HEK293 (cell line): Measurements from ENCODE around the gene PRKD3.

ENCODE experiments used
- CTCF ChIA-PET: fragments of 350-600 bp; formaldehyde crosslinking; extraction: SDS; loops from one replicate; lab custom pipeline; 2021; ENCODE audit warnings: antibody characterized with exemption; lab: Yijun Ruan, JAX
- POLR2A ChIA-PET: fragments of 300-600 bp; formaldehyde crosslinking; extraction: SDS; loops from one replicate; lab custom pipeline; 2020; ENCODE audit warnings: antibody characterized with exemption, inconsistent platforms; lab: Yijun Ruan, JAX
- H3K27ac ChIP-seq: fragments of 200-500 bp; sonication (Bioruptor generic); 2 replicates; pipeline ENCODE4 v1.5.1; 2014; ENCODE audit warnings: low read depth, low read length, control low read depth, inconsistent platforms; ENCODE audit errors: extremely low read depth
- H3K36me3 ChIP-seq, 2 experiments: fragments of 200-500 bp in 1 of 2; sonication (Bioruptor generic) in 1 of 2; 1 replicate in 1 of 2; 2 replicates in 1 of 2; pipeline ENCODE4 v1.5.1; 2014 to 2017; ENCODE audit warnings: inconsistent platforms in 2 of 2, low read length in 2 of 2; ENCODE audit not compliant: control insufficient read depth in 2 of 2, insufficient read depth in 1 of 2
- H3K4me1 ChIP-seq: fragments of 200-500 bp; sonication (Bioruptor generic); 2 replicates; pipeline ENCODE4 v1.5.1; 2014; ENCODE audit warnings: mild to moderate bottlenecking, low read length, inconsistent platforms; ENCODE audit not compliant: control insufficient read depth, insufficient read depth
- H3K4me3 ChIP-seq: 2 replicates; pipeline ENCODE4 v1.5.1; 2011; ENCODE audit warnings: low read depth, mild to moderate bottlenecking, control low read depth, low read length, moderate library complexity
- H3K9me3 ChIP-seq: fragments of 200-500 bp; sonication (Bioruptor generic); 2 replicates; pipeline ENCODE4 v1.5.1; 2014; ENCODE audit warnings: low read depth, low read length, inconsistent platforms; ENCODE audit not compliant: control insufficient read depth, insufficient read depth
- KLF1 ChIP-seq: fragments of 450-650 bp; formaldehyde crosslinking; IDR thresholded peaks from 2 replicates; pipeline ENCODE4 v1.5.1; 2016; ENCODE audit warnings: missing biosample characterization, missing genetic modification characterization
- OSR2 ChIP-seq: fragments of 450-650 bp; formaldehyde crosslinking; IDR thresholded peaks from 2 replicates; pipeline ENCODE4 v1.5.1; 2016; ENCODE audit warnings: missing biosample characterization, missing genetic modification characterization
- SP7 ChIP-seq: fragments of 450-650 bp; formaldehyde crosslinking; IDR thresholded peaks from 2 replicates; pipeline ENCODE4 v1.5.1; 2016; ENCODE audit warnings: missing biosample characterization, missing genetic modification characterization
- ZBTB17 ChIP-seq: fragments of 450-650 bp; formaldehyde crosslinking; IDR thresholded peaks from 2 replicates; pipeline ENCODE4 v1.5.1; 2016; ENCODE audit warnings: missing biosample characterization, missing genetic modification characterization
- ZFP37 ChIP-seq: fragments of 450-650 bp; formaldehyde crosslinking; IDR thresholded peaks from 2 replicates; pipeline ENCODE4 v1.5.1; 2016; ENCODE audit warnings: missing biosample characterization, missing genetic modification characterization
- ZNF16 ChIP-seq: fragments of 450-650 bp; formaldehyde crosslinking; IDR thresholded peaks from 2 replicates; pipeline ENCODE4 v1.5.1; 2016; ENCODE audit warnings: low read depth, missing biosample characterization, missing genetic modification characterization
- ZNF341 ChIP-seq: fragments of 450-650 bp; formaldehyde crosslinking; IDR thresholded peaks from 2 replicates; pipeline ENCODE4; 2016; ENCODE audit warnings: low read depth, missing biosample characterization, missing genetic modification characterization
- ZNF558 ChIP-seq: fragments of 450-650 bp; formaldehyde crosslinking; IDR thresholded peaks from 2 replicates; pipeline ENCODE4 v1.5.1; 2016; ENCODE audit warnings: missing biosample characterization, missing genetic modification characterization
- ZNF596 ChIP-seq: fragments of 450-650 bp; IDR thresholded peaks from 2 replicates; pipeline ENCODE4 v1.5.0; 2018; ENCODE audit warnings: missing biosample characterization, mild to moderate bottlenecking, missing genetic modification characterization, moderate library complexity
- ZNF600 ChIP-seq: fragments of 450-650 bp; formaldehyde crosslinking; IDR thresholded peaks from 2 replicates; pipeline ENCODE4 v1.5.1; 2016; ENCODE audit warnings: missing biosample characterization, missing genetic modification characterization
- ZNF670 ChIP-seq: fragments of 450-650 bp; formaldehyde crosslinking; IDR thresholded peaks from 2 replicates; pipeline ENCODE4 v1.5.1; 2016; ENCODE audit warnings: missing biosample characterization, missing genetic modification characterization, low read depth
- TF ChIP-seq, protein P1 (sequence below): fragments of 450-650 bp; formaldehyde crosslinking; IDR thresholded peaks from 2 replicates; pipeline ENCODE4 v1.5.1; 2017; ENCODE audit warnings: missing biosample characterization, missing genetic modification characterization
- TF ChIP-seq, protein P2 (sequence below): IDR thresholded peaks from 2 replicates; pipeline ENCODE4 v1.6.1; 2011; ENCODE audit warnings: mild to moderate bottlenecking, low read depth, low read length, borderline replicate concordance
- TF ChIP-seq, protein P3 (sequence below): sonication (generic); formaldehyde crosslinking; IDR thresholded peaks from 2 replicates; pipeline ENCODE4 v1.8.1; 2022; ENCODE audit warnings: mild to moderate bottlenecking, moderate library complexity, missing genetic modification reagents
- TF ChIP-seq, protein P4 (sequence below): fragments of 450-650 bp; formaldehyde crosslinking; IDR thresholded peaks from 2 replicates; pipeline ENCODE4 v1.5.0; 2017; ENCODE audit warnings: missing biosample characterization, missing genetic modification characterization, borderline replicate concordance
- TF ChIP-seq, protein P5 (sequence below): fragments of 450-650 bp; formaldehyde crosslinking; IDR thresholded peaks from 2 replicates; pipeline ENCODE4 v1.5.1; 2016; ENCODE audit warnings: missing biosample characterization, missing genetic modification characterization
- TF ChIP-seq, protein P6 (sequence below): fragments of 450-650 bp; formaldehyde crosslinking; IDR thresholded peaks from 2 replicates; pipeline ENCODE4 v1.5.1; 2016; ENCODE audit warnings: missing biosample characterization, missing genetic modification characterization

The PRKD3 gene

DNA sequence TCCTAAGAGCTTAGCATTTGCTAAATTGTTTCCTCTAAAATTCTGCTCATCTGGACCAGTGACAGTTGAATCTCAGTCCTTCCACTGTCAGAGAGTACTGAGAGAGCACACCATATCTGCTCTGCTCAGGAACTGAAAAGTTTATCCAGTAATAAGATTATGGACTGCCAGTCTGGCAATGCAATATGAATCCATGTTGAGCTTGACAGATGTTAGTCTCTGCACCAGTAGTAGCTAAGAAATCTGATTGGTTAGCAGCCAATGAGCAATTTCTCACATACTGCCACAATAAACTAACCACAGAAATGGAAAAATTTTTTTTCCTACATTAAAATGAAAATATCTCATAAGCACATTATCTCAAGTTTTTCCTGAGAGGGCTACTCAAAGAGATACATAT, 2.3 kb downstream of the PRKD3 start:
- Histone ChIP-seq H3K36me3 (no peaks in the 10 kb centered on the region), H3K4me1 (peaks cover 28% of the 10 kb centered on the region), H3K4me3 (peak overlapping the region; percentile 13; the same call in 1 of the 2 replicates), H3K27ac (no peak overlapping the region), H3K9me3 (no peaks in the 10 kb centered on the region)
- ChIA-PET CTCF (interaction anchor here (0.6 to 1.3 kb wide), 7 partner anchors 10 to 1261 kb away, joined by 3 to 6 read pairs (median 3); no protein-coding TSS in a partner anchor), POLR2A (no interaction called here)
- TF ChIP-seq ZNF558 (tag by site-specific recombination) (no peak), OSR2 (tag by site-specific recombination) (no peak; the same call in 1 of the 2 replicates), ZNF341 (tag by site-specific recombination) (no peak), ZBTB17 (tag by site-specific recombination) (no peak), ZNF16 (tag by site-specific recombination) (no peak), ZNF600 (tag by site-specific recombination) (peak; percentile 69), ZNF596 (tag by site-specific recombination) (no peak), KLF1 (no peak)
- TF ChIP-seq, protein P1, sequence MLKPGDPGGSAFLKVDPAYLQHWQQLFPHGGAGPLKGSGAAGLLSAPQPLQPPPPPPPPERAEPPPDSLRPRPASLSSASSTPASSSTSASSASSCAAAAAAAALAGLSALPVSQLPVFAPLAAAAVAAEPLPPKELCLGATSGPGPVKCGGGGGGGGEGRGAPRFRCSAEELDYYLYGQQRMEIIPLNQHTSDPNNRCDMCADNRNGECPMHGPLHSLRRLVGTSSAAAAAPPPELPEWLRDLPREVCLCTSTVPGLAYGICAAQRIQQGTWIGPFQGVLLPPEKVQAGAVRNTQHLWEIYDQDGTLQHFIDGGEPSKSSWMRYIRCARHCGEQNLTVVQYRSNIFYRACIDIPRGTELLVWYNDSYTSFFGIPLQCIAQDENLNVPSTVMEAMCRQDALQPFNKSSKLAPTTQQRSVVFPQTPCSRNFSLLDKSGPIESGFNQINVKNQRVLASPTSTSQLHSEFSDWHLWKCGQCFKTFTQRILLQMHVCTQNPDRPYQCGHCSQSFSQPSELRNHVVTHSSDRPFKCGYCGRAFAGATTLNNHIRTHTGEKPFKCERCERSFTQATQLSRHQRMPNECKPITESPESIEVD (tag by site-specific recombination), result peak; percentile 48; the same call in 1 of the 2 replicates

DNA sequence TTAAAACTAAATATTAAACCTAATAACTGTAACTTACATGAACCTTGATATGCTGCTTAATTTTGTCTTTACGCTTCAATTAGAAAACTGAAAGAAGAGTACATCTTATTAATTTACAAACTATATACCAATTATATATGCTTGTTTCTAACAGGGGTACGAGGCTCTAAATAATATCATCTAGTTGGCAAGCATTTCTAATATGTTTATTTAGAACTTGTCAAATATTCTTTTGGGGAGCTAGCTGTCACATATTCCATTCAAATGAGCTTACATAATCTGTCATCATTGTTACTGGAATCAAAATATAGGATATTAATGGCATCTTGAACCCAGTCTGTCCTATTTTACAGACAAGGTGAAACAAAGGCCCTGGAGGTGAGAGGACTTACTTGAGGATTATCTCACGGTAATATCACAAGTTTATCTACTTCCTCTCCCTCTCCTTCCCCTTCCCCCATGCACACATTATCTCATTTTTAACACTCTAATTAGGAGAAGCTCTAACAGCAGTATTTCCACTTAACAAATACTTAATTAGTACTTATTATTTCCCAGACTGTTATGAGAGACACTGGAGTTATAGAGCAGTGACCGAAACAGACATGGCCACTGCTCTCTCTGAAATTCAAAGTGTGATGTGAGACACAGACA, 3.5 kb downstream of the PRKD3 start:
- POLR2A ChIA-PET, result interaction anchor here (1.5 kb wide), 1 partner anchor 29 kb away, joined by 3 read pairs; no protein-coding TSS in a partner anchor
- Histone ChIP-seq H3K36me3 (peaks cover 0 to 2% of the 10 kb centered on the region in 2 experiments; a peak in 1 of 3 replicates), H3K4me1 (peaks cover 34% of the 10 kb centered on the region), H3K9me3 (no peaks in the 10 kb centered on the region), H3K27ac (no peak overlapping the region), H3K4me3 (no peak overlapping the region; the same call in 1 of the 2 replicates)
- CTCF ChIA-PET, result interaction anchor here (1.2 kb wide), 1 partner anchor 16 kb away, joined by 3 read pairs; no protein-coding TSS in a partner anchor
- TF ChIP-seq SP7 (tag by site-specific recombination) (peak; percentile 63), ZNF670 (tag by site-specific recombination) (no peak), ZFP37 (tag by site-specific recombination) (peak; percentile 100)
- TF ChIP-seq, protein P2, sequence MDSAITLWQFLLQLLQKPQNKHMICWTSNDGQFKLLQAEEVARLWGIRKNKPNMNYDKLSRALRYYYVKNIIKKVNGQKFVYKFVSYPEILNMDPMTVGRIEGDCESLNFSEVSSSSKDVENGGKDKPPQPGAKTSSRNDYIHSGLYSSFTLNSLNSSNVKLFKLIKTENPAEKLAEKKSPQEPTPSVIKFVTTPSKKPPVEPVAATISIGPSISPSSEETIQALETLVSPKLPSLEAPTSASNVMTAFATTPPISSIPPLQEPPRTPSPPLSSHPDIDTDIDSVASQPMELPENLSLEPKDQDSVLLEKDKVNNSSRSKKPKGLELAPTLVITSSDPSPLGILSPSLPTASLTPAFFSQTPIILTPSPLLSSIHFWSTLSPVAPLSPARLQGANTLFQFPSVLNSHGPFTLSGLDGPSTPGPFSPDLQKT, result no peak
- TF ChIP-seq, protein P3, sequence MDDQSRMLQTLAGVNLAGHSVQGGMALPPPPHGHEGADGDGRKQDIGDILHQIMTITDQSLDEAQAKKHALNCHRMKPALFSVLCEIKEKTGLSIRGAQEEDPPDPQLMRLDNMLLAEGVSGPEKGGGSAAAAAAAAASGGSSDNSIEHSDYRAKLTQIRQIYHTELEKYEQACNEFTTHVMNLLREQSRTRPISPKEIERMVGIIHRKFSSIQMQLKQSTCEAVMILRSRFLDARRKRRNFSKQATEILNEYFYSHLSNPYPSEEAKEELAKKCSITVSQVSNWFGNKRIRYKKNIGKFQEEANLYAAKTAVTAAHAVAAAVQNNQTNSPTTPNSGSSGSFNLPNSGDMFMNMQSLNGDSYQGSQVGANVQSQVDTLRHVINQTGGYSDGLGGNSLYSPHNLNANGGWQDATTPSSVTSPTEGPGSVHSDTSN, result no peak

DNA sequence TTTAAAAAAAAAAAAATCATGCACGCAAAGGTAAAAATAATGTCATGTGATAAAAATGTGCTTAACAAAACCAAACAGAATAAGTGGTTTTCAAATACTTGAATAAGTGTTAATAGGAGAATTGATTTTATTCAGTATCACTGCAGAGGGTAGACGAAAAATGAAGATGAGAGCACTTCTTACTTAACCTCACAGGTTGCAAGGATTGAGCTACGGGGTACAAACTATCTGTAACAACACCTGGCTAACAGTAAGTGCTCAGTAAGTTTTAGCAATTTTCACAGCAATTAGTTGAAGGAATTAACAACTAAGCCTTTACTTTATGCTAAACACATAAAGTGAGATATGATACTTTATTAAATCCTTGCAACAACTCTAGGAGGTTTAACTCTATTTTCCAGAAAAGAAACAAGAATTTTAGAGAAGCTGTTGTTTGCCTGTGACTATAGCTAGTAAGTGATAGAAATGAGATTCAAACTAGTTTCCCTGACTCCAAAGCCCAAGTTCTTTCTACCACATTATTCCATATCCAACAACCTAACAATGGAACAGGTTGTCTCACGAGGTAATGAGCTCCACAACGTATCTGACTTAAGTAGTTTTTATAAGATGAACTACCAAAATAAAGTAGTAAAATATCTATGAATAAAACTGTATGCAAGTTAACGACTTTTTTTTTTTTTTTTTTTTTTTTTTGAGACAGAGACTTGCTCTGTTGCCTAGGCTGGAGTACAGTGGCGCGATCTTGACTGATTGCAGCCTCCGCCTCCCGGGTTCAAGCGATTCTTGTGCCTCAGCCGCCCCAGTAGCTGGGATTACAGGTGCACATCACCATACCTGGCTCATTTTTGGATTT, 4.7 kb downstream of the PRKD3 start:
- Histone ChIP-seq H3K4me1 (peaks cover 40% of the 10 kb centered on the region), H3K4me3 (no peak overlapping the region), H3K27ac (no peak overlapping the region), H3K9me3 (no peaks in the 10 kb centered on the region), H3K36me3 (peaks cover 0 to 3% of the 10 kb centered on the region in 2 experiments; a peak in 1 of 3 replicates)
- CTCF ChIA-PET, result interaction anchor here (0.5 kb wide), 1 partner anchor 83 kb away, joined by 5 read pairs; no protein-coding TSS in a partner anchor
- POLR2A ChIA-PET, result interaction anchor here (0.6 to 0.7 kb wide), 2 partner anchors 13 to 27 kb away, joined by 5 to 8 read pairs; no protein-coding TSS in a partner anchor
- TF ChIP-seq, protein P4, sequence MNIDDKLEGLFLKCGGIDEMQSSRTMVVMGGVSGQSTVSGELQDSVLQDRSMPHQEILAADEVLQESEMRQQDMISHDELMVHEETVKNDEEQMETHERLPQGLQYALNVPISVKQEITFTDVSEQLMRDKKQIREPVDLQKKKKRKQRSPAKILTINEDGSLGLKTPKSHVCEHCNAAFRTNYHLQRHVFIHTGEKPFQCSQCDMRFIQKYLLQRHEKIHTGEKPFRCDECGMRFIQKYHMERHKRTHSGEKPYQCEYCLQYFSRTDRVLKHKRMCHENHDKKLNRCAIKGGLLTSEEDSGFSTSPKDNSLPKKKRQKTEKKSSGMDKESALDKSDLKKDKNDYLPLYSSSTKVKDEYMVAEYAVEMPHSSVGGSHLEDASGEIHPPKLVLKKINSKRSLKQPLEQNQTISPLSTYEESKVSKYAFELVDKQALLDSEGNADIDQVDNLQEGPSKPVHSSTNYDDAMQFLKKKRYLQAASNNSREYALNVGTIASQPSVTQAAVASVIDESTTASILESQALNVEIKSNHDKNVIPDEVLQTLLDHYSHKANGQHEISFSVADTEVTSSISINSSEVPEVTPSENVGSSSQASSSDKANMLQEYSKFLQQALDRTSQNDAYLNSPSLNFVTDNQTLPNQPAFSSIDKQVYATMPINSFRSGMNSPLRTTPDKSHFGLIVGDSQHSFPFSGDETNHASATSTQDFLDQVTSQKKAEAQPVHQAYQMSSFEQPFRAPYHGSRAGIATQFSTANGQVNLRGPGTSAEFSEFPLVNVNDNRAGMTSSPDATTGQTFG (tag by site-specific recombination), result no peak
- TF ChIP-seq, protein P5, sequence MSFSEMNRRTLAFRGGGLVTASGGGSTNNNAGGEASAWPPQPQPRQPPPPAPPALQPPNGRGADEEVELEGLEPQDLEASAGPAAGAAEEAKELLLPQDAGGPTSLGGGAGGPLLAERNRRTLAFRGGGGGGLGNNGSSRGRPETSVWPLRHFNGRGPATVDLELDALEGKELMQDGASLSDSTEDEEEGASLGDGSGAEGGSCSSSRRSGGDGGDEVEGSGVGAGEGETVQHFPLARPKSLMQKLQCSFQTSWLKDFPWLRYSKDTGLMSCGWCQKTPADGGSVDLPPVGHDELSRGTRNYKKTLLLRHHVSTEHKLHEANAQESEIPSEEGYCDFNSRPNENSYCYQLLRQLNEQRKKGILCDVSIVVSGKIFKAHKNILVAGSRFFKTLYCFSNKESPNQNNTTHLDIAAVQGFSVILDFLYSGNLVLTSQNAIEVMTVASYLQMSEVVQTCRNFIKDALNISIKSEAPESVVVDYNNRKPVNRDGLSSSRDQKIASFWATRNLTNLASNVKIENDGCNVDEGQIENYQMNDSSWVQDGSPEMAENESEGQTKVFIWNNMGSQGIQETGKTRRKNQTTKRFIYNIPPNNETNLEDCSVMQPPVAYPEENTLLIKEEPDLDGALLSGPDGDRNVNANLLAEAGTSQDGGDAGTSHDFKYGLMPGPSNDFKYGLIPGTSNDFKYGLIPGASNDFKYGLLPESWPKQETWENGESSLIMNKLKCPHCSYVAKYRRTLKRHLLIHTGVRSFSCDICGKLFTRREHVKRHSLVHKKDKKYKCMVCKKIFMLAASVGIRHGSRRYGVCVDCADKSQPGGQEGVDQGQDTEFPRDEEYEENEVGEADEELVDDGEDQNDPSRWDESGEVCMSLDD (tag by site-specific recombination), result no peak
- TF ChIP-seq, protein P6, sequence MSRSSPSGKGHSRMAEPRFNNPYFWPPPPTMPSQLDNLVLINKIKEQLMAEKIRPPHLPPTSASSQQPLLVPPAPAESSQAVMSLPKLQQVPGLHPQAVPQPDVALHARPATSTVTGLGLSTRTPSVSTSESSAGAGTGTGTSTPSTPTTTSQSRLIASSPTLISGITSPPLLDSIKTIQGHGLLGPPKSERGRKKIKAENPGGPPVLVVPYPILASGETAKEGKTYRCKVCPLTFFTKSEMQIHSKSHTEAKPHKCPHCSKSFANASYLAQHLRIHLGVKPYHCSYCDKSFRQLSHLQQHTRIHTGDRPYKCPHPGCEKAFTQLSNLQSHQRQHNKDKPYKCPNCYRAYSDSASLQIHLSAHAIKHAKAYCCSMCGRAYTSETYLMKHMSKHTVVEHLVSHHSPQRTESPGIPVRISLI, result peak; percentile 67; the same call in 1 of the 2 replicates
